ENCODE measurements around the gene KRT31.
A peak's percentile ranks its signal among the peaks of the same experiment; 100 is the strongest.
"Not testable (repeated sequence)": the region's sequence is repeated elsewhere in the genome, so short reads cannot be mapped to it uniquely, and the experiment has no call there.

The KRT31 gene

GRCh38 chr17:41417127-41417526 lies 19.7 kb upstream of the KRT31 start:
- DNase-seq, result no peak

- DNase-seq, result no peak
Observed at GRCh38 chr17:41416479-41416878, 19.1 kb upstream of the KRT31 start.

DNA sequence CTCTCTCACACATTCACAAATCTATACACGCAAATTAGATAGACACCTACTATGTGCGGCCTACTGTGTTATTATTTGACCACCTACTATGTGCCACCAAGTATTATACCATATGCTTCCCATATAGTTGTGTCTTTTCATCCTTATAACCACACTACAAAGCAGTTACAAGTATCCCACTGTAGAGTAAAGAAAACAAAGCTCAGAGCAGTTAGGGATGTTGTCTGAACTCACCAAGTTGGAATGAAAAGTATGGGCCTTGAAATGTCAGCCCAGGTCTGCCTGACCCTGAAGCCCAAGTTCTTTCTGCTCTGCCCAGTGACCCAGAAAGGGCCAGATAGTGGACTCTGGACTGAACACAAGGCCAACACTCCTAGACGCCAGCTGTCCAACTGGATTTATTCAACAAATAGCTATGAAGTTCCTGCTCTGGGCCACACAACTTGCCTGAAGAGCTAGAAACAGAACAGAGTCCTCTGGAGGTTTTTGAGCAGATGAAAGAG lies 18.5 kb upstream of the KRT31 start:
- no peak for DNase-seq

DNA sequence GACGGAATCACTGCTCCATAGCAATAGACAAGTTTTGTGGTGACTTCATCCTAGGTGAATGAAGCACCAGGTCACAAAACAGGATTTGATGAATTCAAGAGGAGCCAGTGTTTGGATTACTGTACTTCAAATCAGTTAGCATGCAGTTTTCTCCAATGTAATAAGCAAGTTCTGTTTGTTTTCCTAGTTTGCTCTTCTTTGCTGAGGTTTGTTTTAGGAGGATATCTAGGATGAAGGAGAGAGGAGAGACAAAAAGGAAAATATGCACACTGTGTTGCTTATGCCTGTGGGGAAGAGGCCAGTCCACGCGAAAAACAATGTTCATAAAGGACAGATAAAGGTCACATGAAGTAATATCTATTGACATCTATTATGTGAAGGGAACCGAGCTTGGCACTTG lies 18.0 kb upstream of the KRT31 start:
- no peak for DNase-seq

DNA sequence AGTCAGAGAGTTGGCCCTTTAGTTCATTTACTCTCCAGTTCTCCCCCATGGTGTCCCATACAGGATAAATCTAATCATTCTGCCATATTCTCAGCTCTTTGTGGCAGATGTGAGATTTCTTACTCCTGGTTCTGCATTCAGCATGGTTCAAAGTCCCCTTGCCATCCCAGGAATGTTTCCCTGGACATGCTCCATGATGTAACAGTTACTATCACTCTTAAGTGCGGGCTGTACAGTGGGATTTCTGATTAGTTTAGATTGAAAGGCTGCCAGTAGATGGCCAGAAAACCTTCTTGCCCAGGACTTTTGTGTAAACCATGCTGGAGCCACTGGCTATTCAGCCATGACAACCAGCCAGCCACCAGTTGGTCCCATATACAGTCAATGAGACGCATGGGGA lies 16.6 kb upstream of the KRT31 start:
- no peak for DNase-seq

- DNase-seq, result no peak
Observed at GRCh38 chr17:41413353-41413957, 16.0 kb upstream of the KRT31 start.

DNA sequence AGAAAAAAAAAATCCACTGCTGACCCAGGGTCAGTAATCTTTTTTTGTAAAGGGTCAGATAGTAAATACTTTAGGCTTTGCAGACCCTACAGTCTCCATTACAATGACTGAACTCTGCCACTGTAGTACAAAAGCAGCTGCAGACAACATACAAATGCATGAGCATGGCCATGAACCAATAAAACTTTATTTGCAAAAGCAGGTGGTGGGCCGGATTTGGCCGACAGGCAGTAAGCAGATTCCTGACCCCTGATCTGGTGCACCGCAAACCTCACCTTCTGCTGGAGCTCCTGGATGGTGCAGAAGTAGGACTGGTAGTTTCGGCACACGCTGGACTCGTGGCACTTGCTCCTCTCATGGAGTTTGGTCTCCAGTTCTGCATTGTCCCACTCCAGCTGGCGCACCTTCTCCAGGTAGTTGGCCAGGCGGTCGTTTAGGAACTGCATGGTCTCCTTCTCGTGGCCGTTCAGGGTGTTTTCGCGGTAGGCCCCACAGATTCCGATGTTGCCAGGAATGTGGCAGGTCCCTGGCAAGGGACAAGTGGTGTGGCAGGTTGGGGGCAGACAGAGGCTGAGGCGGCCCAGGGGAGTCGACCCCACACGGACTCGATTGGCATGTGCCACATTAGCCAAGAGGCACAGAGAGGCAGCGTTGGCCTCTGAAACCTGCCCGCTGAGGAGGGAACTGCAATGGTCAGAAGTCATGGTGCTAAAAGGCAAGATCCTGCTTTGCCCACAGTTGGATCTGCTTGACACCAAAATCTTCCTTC lies 13.8 kb upstream of the KRT31 start:
- no peak for DNase-seq

- no peak for DNase-seq
Observed at GRCh38 chr17:41407226-41407625, 9.8 kb upstream of the KRT31 start.

DNA sequence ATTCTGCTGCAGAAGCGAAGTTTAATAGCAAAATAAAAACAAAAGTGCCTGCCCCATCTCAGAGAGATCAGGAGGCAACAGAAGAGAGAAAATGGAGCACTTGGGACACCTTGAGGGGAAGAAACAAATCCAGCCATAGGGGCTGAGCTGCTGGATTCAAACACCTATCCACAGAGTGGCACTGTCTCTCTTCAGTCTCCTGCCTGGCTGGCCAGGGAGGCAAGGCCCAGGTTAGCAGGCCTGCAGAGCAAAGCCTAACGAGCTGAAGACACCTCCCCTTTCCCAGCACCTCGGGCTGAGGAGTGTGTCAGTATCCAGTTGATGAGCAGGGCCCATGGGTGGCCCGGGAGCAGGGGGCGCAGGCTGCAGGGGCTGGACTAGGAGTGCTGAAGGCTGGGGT lies 8.8 kb upstream of the KRT31 start:
- no peak for DNase-seq

DNA sequence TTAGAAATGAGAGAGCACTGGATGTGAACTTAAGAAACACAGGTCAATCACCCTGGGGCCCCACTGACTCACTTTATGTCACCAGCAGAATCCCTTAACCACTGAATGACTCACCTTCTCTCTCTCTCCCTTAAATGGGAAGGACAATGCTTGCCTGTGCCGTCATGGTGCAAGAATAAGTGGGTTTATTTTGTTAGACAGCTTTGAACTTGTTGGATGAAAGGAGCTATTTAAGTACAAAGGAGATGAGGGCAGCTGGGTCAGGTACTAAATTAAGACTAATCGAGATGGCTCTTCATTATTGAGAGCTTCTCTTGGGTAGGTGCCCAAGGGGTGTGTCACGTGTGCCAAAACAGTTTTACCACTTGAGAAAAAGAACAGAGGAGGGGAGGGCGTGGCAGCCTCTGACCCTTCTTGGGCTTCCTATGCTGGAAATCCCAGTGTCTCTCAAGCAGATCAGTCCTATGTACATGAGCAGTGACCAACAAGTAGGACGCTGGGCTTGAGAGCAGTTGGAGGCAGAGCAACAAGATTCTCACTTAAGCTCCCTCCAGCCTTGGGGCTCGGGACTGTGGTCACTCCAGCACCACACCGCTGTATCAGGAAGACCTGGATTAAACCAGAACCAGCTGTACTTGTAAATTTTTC lies 6.7 kb upstream of the KRT31 start:
- no peak for DNase-seq

GRCh38 chr17:41403404-41404023 lies 6.1 kb upstream of the KRT31 start:
- DNase-seq, result no peak

GRCh38 chr17:41402161-41402560 lies 4.8 kb upstream of the KRT31 start:
- DNase-seq, result no peak

GRCh38 chr17:41396340-41396739 lies 1.1 kb downstream of the KRT31 start:
- DNase-seq, result no peak

GRCh38 chr17:41395611-41396010 lies 1.8 kb downstream of the KRT31 start:
- DNase-seq, result no peak

GRCh38 chr17:41395044-41395443 lies 2.4 kb downstream of the KRT31 start:
- DNase-seq, result not testable (repeated sequence)

- DNase-seq, result peak; percentile 51
Observed at GRCh38 chr17:41394254-41394996, 3.0 kb downstream of the KRT31 start.

- no peak for DNase-seq
Observed at GRCh38 chr17:41393826-41394225, 3.6 kb downstream of the KRT31 start.

DNA sequence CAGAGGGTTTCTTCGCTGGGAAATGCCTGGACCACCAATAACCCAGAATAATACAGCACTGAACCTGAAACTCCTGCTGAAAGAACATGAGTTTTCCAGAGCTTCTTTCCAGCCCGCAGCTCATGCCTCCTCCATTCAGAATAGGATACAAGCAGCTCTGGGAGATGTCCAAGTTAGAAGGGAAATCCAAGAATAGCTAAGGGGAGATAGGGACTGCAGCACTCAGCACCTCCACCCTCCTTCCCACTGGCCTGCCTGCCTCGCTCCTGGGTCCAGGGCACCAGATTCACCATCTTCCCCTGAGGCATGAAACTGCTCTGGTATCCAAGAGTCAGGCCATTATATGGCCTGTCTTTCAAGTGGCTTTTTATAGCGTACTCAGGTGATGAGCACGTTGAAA lies 4.1 kb downstream of the KRT31 start:
- DNase-seq, result no peak

DNA sequence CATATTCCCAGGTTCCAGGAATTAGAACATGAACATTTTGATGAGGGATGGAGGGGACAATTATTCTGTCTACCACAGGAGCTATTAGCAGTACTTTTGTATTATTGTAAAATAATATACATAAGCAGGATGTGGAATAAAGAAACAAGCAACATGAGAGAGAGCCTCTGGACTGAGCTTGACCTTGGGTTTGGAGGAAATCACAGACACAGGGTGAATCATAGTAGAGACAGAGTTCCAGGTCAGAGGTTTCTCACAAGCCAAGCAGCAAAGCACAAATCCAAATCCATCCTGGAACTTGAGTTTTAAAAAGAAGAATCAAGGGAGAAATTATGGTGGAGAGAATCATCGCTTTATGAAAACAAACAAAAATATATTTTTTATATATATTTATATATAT lies 5.1 kb downstream of the KRT31 start:
- no peak for DNase-seq

DNA sequence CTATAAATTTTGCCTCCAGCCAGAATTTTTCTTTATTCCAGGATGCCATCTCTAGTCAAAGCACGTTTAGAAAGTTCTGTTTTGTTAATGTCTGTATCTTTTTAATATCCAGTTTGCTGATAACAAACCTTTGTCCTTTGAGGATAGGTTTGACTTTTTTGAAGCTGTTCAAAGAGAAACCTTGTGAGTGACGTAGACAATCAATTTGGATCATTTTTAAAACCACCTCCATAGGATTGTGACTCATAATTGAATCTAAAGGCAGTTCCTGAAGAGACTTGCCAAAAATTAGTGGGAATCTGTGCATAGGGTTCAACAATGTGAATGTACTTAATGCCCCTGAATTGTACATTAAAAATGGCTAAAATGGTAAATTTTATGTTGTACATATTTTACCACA lies 5.9 kb downstream of the KRT31 start:
- no peak for DNase-seq

DNA sequence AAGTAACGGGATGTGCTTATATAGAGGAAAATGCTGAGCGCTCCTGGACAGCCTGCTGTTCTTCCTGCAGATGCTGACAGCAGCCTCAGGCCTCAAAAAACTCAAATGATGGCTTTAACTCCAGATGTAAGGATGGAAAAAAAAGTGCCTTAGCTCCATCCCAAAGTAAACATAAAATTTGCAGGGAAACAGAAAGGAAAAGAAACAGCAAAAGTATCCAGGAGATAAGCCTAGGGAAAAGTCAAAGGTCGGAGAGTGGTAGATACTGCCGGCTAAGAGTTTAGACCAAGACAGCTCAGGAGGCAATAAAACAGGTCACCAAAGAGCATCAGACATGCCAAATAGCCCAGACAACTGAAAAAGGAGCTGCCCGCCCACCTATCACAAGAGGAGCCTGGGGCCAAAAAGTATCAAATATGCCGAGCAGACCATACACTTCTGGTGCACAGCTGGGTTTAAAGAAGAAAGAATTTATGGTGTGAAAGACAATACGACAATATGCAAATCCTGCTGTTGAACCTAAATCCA lies 6.9 kb downstream of the KRT31 start:
- DNase-seq, result no peak

DNA sequence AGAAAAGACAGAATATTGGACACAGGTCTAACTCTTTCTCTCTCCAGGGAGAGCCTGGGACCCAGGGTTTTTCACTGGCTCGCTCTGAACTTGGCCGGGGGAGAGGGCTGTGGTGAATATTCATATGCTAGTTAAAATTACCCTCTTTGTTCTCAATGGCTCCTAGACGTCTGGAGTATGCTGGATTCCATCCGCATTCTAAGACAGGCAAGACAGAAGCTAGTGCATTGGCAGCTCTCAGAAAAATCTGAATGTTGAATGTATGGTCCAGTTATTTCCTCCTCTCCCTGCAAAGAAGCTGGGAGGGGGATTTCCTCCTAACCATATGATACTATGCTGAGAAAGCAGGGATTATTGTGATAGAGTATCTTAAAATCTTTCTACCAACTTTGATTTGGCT lies 9.7 kb downstream of the KRT31 start:
- DNase-seq, result no peak

DNA sequence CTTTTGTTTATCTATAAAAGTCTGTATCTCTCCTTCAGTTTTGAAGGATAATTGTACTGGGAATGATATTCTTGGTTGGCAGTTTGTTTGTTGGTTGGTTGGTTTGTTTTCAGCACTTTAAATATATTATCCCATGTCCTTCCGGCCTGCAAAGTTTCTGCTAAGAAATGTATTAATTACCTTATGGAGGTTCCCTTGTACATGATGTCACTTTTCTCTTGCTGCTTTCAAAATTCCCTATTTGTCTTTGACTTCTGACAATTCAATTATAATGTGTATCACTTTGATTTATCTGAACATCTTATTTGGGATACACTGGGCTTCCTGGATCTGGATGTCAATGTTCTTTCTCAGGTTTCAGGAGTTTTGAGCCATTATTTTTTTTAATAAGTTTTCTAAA lies 11.2 kb downstream of the KRT31 start:
- DNase-seq, result no peak
